GM23338 (cell line): ENCODE measurements around the gene STAT5B. TPM values are rescaled to one million over a fixed set of nuclear protein-coding genes. Genes with fewer than 3 reads are reported as not detected.

ENCODE experiments used
- ATAC-seq: fragments of 200-7000 bp; cut with Tn5 transposase; 3 replicates; pipeline ENCODE4 v1.9.1; 2020
- DNase-seq: peaks from one replicate; pipeline ENCODE4 v3.0.0-alpha.2; 2015; ENCODE audit warnings: low spot score
- H2AFZ ChIP-seq: fragments of 200-600 bp; sonication (generic); 2 replicates; pipeline ENCODE4 v1.8.0; 2016; ENCODE audit warnings: antibody characterized with exemption, mild to moderate bottlenecking, moderate library complexity
- H3F3A ChIP-seq: fragments of 200-600 bp; sonication (generic); replicated peaks from 2 replicates; pipeline ENCODE4 v1.8.0; 2017; ENCODE audit warnings: antibody characterized with exemption, mixed run types, low read depth
- H3K27ac ChIP-seq: fragments of 200-600 bp; sonication (generic); 2 replicates; pipeline ENCODE4 v1.6.1; 2016; ENCODE audit warnings: low read depth
- H3K27me3 ChIP-seq: fragments of 200-600 bp; sonication (generic); 2 replicates; pipeline ENCODE4 v1.8.0; 2016; ENCODE audit warnings: mild to moderate bottlenecking, mixed run types, moderate library complexity; ENCODE audit not compliant: insufficient read depth
- H3K36me3 ChIP-seq: fragments of 200-600 bp; sonication (generic); 2 replicates; pipeline ENCODE4 v1.8.0; 2016; ENCODE audit warnings: mild to moderate bottlenecking; ENCODE audit not compliant: insufficient read depth
- H3K4me1 ChIP-seq: fragments of 200-600 bp; sonication (generic); 2 replicates; pipeline ENCODE4 v1.8.0; 2016; ENCODE audit warnings: mild to moderate bottlenecking, moderate library complexity; ENCODE audit not compliant: insufficient read depth
- H3K4me2 ChIP-seq: fragments of 200-600 bp; sonication (generic); 2 replicates; pipeline ENCODE4 v1.7.1; 2017; ENCODE audit warnings: mixed run types
- H3K4me3 ChIP-seq: fragments of 200-600 bp; sonication (generic); 2 replicates; pipeline ENCODE4 v1.6.1; 2016; ENCODE audit warnings: mixed run types
- H3K79me2 ChIP-seq: fragments of 200-600 bp; sonication (generic); replicated peaks from 2 replicates; pipeline ENCODE4 v1.8.0; 2017; ENCODE audit warnings: mild to moderate bottlenecking; ENCODE audit not compliant: insufficient read depth
- H3K9me2 ChIP-seq: fragments of 200-600 bp; sonication (generic); 2 replicates; pipeline ENCODE4 v1.8.0; 2017; ENCODE audit not compliant: insufficient read depth
- H4K20me1 ChIP-seq: fragments of 200-600 bp; sonication (generic); replicated peaks from 2 replicates; pipeline ENCODE4 v1.8.0; 2017; ENCODE audit warnings: mild to moderate bottlenecking; ENCODE audit not compliant: insufficient read depth
- H3K27ac Mint-ChIP-seq: 2 replicates; pipeline ENCODE4 v1.8.0; 2020; ENCODE audit warnings: inconsistent platforms, mild to moderate bottlenecking, moderate library complexity, mixed read lengths
- H3K27me3 Mint-ChIP-seq: 3 replicates; pipeline ENCODE4 v1.8.0; 2022; ENCODE audit warnings: low read depth, mild to moderate bottlenecking, moderate library complexity, mixed read lengths, inconsistent platforms; ENCODE audit not compliant: insufficient read depth, poor library complexity
- H3K36me3 Mint-ChIP-seq: 3 replicates; pipeline ENCODE4 v1.8.0; 2021; ENCODE audit warnings: low read depth, mild to moderate bottlenecking, inconsistent platforms, moderate library complexity, mixed read lengths
- H3K4me1 Mint-ChIP-seq: 3 replicates; pipeline ENCODE4 v1.8.0; 2020; ENCODE audit warnings: mild to moderate bottlenecking, inconsistent platforms, mixed read lengths
- H3K4me3 Mint-ChIP-seq: 3 replicates; pipeline ENCODE4 v1.8.0; 2021; ENCODE audit warnings: moderate library complexity, mild to moderate bottlenecking, inconsistent platforms, mixed read lengths
- H3K9me3 Mint-ChIP-seq: 3 replicates; pipeline ENCODE4 v1.8.0; 2020; ENCODE audit warnings: moderate library complexity, mild to moderate bottlenecking, inconsistent platforms, mixed read lengths
- JUNB ChIP-seq: IDR thresholded peaks from one replicate; pipeline ENCODE4 v1.6.1; 2016; ENCODE audit warnings: antibody characterized with exemption; ENCODE audit not compliant: unreplicated experiment
- NANOG ChIP-seq: IDR thresholded peaks from 2 replicates; pipeline ENCODE4 v1.6.1; 2016; ENCODE audit warnings: antibody characterized with exemption, borderline replicate concordance
- POLR2AphosphoS5 ChIP-seq: IDR thresholded peaks from 2 replicates; pipeline ENCODE4 v1.6.1; 2016; ENCODE audit warnings: antibody characterized with exemption, low read depth
- ZNF114 ChIP-seq: fragments of 250-450 bp; sonication (Bioruptor Pico); IDR thresholded peaks from 2 replicates; pipeline ENCODE4 v1.5.0; 2020; ENCODE audit warnings: mild to moderate bottlenecking, moderate library complexity
- polyA plus RNA-seq: library from polyadenylated mRNA; unstranded; fragments of >200 nt; fragmentation: Nextera tagmentation; extraction: Ambion mirVana; gene quantifications from 2 replicates; pipeline ENCODE4 v1.2.1, GENCODE V29; 2016
- total RNA-seq: library from RNA; depleted of rRNA; stranded (reverse); fragments of >200 nt; shearing (Covaris generic); gene quantifications from 2 replicates; pipeline ENCODE4 v1.2.3, GENCODE V29; 2014
- TF ChIP-seq, protein P1 (sequence below), 2 experiments: fragments of 200-600 bp in 1 of 2; sonication (generic) in 1 of 2; conservative IDR thresholded peaks; 2 replicates each; pipeline versions ENCODE4 v1.5.1 to v1.6.1; 2016 to 2017; ENCODE audit warnings: antibody characterized with exemption in 2 of 2, low read depth in 2 of 2, mild to moderate bottlenecking in 2 of 2, moderate library complexity in 1 of 2
- TF ChIP-seq, protein P2 (sequence below): IDR thresholded peaks from one replicate; pipeline ENCODE4 v1.6.1; 2018; ENCODE audit warnings: antibody characterized with exemption; ENCODE audit not compliant: unreplicated experiment
- TF ChIP-seq, protein P3 (sequence below): fragments of 250-450 bp; sonication (Bioruptor Pico); IDR thresholded peaks from 2 replicates; pipeline ENCODE4 v1.5.0; 2020; ENCODE audit warnings: mild to moderate bottlenecking, moderate library complexity

STAT5B gene
- total and polyA plus RNA-seq, 2 experiments from 2014 or later = 13.9 to 60.5 TPM

DNA sequence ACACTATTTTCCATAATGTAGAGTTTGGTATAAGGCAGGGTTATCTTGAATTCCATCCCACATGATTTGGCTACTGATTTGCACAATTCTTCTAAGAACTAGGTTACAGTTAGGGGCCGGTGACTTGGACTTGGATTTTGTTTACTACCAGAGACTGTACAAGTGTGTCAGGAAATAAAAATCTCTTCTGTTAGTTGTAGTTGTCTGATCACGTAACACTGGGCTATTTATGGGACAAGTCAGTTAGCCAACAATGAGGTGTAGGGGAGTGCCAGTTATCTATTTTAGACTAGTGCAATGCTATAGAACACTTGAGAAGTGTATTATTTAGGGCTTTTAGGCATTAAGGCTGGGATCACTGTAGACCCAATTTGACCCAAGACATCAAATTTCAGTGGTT, 42.2 kb downstream of the STAT5B start:
- Histone ChIP-seq H3K36me3 (no peaks in the 10 kb centered on the region), H3F3A (no peaks in the 10 kb centered on the region), H3K27me3 (no peaks in the 10 kb centered on the region), H3K79me2 (peaks cover 48% of the 10 kb centered on the region), H2AFZ (no peak overlapping the region), H3K9me2 (no peaks in the 10 kb centered on the region), H3K27ac (no peak overlapping the region), H4K20me1 (peaks cover 11% of the 10 kb centered on the region; the same call in 1 of the 2 replicates), H3K4me3 (no peak overlapping the region), H3K4me2 (no peak overlapping the region), H3K4me1 (no peaks in the 10 kb centered on the region)
- DNase-seq (no peak), ATAC-seq (no peak)
- TF ChIP-seq NANOG (no peak), ZNF114 (CRISPR knock-in tag) (no peak), POLR2AphosphoS5 (no peak), JUNB (no peak)
- TF ChIP-seq, protein P1, sequence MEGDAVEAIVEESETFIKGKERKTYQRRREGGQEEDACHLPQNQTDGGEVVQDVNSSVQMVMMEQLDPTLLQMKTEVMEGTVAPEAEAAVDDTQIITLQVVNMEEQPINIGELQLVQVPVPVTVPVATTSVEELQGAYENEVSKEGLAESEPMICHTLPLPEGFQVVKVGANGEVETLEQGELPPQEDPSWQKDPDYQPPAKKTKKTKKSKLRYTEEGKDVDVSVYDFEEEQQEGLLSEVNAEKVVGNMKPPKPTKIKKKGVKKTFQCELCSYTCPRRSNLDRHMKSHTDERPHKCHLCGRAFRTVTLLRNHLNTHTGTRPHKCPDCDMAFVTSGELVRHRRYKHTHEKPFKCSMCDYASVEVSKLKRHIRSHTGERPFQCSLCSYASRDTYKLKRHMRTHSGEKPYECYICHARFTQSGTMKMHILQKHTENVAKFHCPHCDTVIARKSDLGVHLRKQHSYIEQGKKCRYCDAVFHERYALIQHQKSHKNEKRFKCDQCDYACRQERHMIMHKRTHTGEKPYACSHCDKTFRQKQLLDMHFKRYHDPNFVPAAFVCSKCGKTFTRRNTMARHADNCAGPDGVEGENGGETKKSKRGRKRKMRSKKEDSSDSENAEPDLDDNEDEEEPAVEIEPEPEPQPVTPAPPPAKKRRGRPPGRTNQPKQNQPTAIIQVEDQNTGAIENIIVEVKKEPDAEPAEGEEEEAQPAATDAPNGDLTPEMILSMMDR (conservative IDR thresholded peaks at IDR 0.05; ENCODE audit: low read depth in 2 of 2) = no peak
- TF ChIP-seq, protein P2, sequence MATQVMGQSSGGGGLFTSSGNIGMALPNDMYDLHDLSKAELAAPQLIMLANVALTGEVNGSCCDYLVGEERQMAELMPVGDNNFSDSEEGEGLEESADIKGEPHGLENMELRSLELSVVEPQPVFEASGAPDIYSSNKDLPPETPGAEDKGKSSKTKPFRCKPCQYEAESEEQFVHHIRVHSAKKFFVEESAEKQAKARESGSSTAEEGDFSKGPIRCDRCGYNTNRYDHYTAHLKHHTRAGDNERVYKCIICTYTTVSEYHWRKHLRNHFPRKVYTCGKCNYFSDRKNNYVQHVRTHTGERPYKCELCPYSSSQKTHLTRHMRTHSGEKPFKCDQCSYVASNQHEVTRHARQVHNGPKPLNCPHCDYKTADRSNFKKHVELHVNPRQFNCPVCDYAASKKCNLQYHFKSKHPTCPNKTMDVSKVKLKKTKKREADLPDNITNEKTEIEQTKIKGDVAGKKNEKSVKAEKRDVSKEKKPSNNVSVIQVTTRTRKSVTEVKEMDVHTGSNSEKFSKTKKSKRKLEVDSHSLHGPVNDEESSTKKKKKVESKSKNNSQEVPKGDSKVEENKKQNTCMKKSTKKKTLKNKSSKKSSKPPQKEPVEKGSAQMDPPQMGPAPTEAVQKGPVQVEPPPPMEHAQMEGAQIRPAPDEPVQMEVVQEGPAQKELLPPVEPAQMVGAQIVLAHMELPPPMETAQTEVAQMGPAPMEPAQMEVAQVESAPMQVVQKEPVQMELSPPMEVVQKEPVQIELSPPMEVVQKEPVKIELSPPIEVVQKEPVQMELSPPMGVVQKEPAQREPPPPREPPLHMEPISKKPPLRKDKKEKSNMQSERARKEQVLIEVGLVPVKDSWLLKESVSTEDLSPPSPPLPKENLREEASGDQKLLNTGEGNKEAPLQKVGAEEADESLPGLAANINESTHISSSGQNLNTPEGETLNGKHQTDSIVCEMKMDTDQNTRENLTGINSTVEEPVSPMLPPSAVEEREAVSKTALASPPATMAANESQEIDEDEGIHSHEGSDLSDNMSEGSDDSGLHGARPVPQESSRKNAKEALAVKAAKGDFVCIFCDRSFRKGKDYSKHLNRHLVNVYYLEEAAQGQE = no peak
- TF ChIP-seq, protein P3, sequence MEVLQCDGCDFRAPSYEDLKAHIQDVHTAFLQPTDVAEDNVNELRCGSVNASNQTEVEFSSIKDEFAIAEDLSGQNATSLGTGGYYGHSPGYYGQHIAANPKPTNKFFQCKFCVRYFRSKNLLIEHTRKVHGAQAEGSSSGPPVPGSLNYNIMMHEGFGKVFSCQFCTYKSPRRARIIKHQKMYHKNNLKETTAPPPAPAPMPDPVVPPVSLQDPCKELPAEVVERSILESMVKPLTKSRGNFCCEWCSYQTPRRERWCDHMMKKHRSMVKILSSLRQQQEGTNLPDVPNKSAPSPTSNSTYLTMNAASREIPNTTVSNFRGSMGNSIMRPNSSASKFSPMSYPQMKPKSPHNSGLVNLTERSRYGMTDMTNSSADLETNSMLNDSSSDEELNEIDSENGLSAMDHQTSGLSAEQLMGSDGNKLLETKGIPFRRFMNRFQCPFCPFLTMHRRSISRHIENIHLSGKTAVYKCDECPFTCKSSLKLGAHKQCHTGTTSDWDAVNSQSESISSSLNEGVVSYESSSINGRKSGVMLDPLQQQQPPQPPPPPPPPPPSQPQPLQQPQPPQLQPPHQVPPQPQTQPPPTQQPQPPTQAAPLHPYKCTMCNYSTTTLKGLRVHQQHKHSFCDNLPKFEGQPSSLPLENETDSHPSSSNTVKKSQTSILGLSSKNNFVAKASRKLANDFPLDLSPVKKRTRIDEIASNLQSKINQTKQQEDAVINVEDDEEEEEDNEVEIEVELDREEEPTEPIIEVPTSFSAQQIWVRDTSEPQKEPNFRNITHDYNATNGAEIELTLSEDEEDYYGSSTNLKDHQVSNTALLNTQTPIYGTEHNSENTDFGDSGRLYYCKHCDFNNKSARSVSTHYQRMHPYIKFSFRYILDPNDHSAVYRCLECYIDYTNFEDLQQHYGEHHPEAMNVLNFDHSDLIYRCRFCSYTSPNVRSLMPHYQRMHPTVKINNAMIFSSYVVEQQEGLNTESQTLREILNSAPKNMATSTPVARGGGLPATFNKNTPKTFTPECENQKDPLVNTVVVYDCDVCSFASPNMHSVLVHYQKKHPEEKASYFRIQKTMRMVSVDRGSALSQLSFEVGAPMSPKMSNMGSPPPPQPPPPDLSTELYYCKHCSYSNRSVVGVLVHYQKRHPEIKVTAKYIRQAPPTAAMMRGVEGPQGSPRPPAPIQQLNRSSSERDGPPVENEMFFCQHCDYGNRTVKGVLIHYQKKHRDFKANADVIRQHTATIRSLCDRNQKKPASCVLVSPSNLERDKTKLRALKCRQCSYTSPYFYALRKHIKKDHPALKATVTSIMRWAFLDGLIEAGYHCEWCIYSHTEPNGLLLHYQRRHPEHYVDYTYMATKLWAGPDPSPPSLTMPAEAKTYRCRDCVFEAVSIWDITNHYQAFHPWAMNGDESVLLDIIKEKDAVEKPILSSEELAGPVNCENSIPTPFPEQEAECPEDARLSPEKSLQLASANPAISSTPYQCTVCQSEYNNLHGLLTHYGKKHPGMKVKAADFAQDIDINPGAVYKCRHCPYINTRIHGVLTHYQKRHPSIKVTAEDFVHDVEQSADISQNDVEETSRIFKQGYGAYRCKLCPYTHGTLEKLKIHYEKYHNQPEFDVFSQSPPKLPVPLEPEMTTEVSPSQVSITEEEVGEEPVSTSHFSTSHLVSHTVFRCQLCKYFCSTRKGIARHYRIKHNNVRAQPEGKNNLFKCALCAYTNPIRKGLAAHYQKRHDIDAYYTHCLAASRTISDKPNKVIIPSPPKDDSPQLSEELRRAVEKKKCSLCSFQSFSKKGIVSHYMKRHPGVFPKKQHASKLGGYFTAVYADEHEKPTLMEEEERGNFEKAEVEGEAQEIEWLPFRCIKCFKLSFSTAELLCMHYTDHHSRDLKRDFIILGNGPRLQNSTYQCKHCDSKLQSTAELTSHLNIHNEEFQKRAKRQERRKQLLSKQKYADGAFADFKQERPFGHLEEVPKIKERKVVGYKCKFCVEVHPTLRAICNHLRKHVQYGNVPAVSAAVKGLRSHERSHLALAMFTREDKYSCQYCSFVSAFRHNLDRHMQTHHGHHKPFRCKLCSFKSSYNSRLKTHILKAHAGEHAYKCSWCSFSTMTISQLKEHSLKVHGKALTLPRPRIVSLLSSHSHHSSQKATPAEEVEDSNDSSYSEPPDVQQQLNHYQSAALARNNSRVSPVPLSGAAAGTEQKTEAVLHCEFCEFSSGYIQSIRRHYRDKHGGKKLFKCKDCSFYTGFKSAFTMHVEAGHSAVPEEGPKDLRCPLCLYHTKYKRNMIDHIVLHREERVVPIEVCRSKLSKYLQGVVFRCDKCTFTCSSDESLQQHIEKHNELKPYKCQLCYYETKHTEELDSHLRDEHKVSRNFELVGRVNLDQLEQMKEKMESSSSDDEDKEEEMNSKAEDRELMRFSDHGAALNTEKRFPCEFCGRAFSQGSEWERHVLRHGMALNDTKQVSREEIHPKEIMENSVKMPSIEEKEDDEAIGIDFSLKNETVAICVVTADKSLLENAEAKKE (CRISPR knock-in tag) = no peak
- H3K4me1 Mint-ChIP-seq = no peaks in the 10 kb centered on the region
- H3K27ac Mint-ChIP-seq = no peak overlapping the region
- H3K9me3 Mint-ChIP-seq = no peaks in the 10 kb centered on the region
- H3K36me3 Mint-ChIP-seq = no peaks in the 10 kb centered on the region
- peaks cover 2% of the 10 kb centered on the region for H3K27me3 Mint-ChIP-seq
- H3K4me3 Mint-ChIP-seq = no peak overlapping the region
